Measurements from ENCODE around the gene CXorf65. TPM values are rescaled to one million over a fixed set of nuclear protein-coding genes. Genes with fewer than 3 reads are reported as not detected.

The CXorf65 gene
- total and polyA plus RNA-seq, 8 donors = 0.43 TPM; not detected in 7

DNA sequence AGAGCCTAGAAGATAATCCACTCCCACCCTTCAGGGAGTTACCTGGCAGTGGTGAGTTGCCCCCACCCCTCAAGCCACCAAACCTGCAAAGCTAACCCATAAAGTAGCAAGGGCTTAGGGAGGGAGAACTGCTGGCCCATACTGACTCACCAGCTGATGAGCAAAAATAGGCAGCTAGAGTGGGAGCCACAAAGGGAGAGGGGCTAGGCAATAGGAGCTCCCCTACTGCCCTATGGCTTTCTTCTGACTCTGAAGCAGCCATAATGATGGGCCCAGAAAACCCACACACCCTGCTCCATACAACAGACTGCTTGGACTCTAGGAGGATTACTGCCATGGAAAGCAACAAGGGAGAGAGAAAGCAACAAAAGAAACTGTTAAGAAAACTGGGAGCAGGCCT is 46.4 kb downstream of the CXorf65 start:
- DNase-seq = no peak
- no peaks in the 10 kb centered on the region for H3K27me3 ChIP-seq
- H3K36me3 ChIP-seq = peaks cover 4 to 52% (median 40%) of the 10 kb centered on the region in 4 donors
- peaks cover 0 to 13% (median 0%) of the 10 kb centered on the region in 4 donors for H3K4me1 ChIP-seq
- intact Hi-C loops (cut with DNase I; ENCODE audit: low total_unique reads) = no loop called here
- no peaks in the 10 kb centered on the region for H3K9me3 ChIP-seq
- no peak overlapping the region for H3K27ac ChIP-seq
- no peak overlapping the region for H3K4me3 ChIP-seq
- TF ChIP-seq POLR2A (IDR thresholded peaks at IDR 0.05) = no peak
- TF ChIP-seq POLR2AphosphoS5 (IDR thresholded peaks at IDR 0.05) = no peak
- TF ChIP-seq EP300 (IDR thresholded peaks at IDR 0.05) = no peak
- TF ChIP-seq, protein P1, sequence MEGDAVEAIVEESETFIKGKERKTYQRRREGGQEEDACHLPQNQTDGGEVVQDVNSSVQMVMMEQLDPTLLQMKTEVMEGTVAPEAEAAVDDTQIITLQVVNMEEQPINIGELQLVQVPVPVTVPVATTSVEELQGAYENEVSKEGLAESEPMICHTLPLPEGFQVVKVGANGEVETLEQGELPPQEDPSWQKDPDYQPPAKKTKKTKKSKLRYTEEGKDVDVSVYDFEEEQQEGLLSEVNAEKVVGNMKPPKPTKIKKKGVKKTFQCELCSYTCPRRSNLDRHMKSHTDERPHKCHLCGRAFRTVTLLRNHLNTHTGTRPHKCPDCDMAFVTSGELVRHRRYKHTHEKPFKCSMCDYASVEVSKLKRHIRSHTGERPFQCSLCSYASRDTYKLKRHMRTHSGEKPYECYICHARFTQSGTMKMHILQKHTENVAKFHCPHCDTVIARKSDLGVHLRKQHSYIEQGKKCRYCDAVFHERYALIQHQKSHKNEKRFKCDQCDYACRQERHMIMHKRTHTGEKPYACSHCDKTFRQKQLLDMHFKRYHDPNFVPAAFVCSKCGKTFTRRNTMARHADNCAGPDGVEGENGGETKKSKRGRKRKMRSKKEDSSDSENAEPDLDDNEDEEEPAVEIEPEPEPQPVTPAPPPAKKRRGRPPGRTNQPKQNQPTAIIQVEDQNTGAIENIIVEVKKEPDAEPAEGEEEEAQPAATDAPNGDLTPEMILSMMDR (IDR thresholded peaks at IDR 0.05) = no peak

DNA sequence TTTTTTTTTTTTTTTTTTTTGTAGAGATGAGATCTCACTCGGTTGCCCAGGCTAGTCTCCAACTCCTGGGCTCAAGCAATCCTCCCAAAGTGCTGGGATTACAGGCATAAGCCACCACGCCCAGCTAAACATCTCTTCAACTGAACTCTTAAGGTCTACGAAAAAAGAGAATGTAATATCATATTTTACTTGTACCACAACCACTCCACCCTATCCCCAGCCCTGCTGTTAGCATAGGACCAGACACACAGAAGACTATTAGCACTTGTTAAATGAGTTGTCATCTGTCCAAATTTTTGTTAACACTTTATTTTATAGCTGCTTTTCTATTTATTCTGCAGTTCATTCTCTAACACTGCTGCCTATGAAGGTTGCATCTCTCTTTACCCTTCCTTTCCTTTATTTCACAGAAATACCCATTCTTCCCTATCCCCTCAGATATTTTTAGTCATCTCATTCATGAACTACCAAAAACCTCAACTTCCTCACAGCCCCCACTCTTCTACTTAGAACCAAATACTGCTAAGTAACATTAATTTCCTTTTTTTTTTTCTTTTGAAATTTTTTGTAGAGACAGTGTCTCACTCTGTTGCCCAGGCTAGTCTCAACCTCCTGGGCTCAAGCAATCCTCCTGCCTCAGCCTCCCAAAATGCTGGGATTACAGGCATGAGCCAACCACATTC is 48.6 kb downstream of the CXorf65 start:
- TF ChIP-seq EP300 (IDR thresholded peaks at IDR 0.05) = no peak
- TF ChIP-seq POLR2A (IDR thresholded peaks at IDR 0.05) = no peak
- no peak for TF ChIP-seq POLR2AphosphoS5 (IDR thresholded peaks at IDR 0.05)
- Histone ChIP-seq H3K4me3 (no peak overlapping the region), H3K36me3 (peaks cover 4 to 52% (median 40%) of the 10 kb centered on the region in 4 donors), H3K27me3 (no peaks in the 10 kb centered on the region), H3K9me3 (no peaks in the 10 kb centered on the region), H3K4me1 (peaks cover 0 to 13% (median 0%) of the 10 kb centered on the region in 4 donors), H3K27ac (no peak overlapping the region)
- intact Hi-C loops (cut with DNase I; ENCODE audit: low total_unique reads) = no loop called here
- DNase-seq = no peak
- 58 to 87% (median 73%) methylated on average over 2 to 3 of the region's 3 CpGs for WGBS, 5 donors

DNA sequence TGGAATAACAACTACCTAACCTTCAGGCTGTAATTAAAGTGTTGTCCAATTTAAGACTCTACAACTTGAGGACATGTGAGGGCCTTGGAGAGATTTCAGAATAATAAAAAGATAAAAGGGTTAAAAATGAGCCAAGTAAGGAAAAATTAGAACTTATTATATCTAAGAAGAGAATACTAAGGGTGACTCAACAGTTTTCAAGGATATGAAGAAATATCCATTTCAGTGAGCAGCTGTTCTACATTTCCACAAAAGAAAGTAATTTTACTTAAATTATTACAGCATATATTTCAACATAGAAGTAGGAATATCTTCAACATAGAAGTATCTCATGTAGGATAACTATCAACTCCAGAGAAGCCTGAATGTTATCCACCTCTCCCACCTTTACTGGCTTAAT is 49.7 kb downstream of the CXorf65 start:
- TF ChIP-seq POLR2A (IDR thresholded peaks at IDR 0.05) (no peak), POLR2AphosphoS5 (IDR thresholded peaks at IDR 0.05) (no peak), EP300 (IDR thresholded peaks at IDR 0.05) (no peak)
- TF ChIP-seq, protein P1 (IDR thresholded peaks at IDR 0.05) = no peak
- peaks cover 0 to 13% (median 0%) of the 10 kb centered on the region in 4 donors for H3K4me1 ChIP-seq
- no peaks in the 10 kb centered on the region for H3K9me3 ChIP-seq

More for the DNA sequence above, 49.7 kb downstream of the CXorf65 start:
- H3K36me3 ChIP-seq = peaks cover 4 to 42% (median 31%) of the 10 kb centered on the region in 4 donors
- DNase-seq = no peak
- intact Hi-C loops (cut with DNase I; ENCODE audit: low total_unique reads) = no loop called here
- no peaks in the 10 kb centered on the region for H3K27me3 ChIP-seq
- H3K27ac ChIP-seq = no peak overlapping the region
- no peak overlapping the region for H3K4me3 ChIP-seq

Small RNA genes within 50 kb of the gene (small RNA-seq; reads per million reads assigned to genes)
- gene CXorf65 = 0 reads per million in 4 donors

Other genes starting within 250 kb of the CXorf65 start
- gene TEX11, start 198.0 kb downstream of the CXorf65 start, total RNA-seq = not detected
- gene TEX11, start 198.0 kb downstream of the CXorf65 start, polyA plus RNA-seq = 1 to 10 TPM in 2 of 3 donors, under 1 TPM in 1; 0.18 to 4.6 (median 1.6) TPM
- gene SLC7A3, start 175.6 kb downstream of the CXorf65 start, total RNA-seq = under 1 TPM in 1 of 5 donors, not detected in 4; 0.37 TPM
- gene SLC7A3, start 175.6 kb downstream of the CXorf65 start, polyA plus RNA-seq = under 1 TPM in 1 of 3 donors, not detected in 2; 0.55 TPM
- gene SNX12, start 38.4 kb downstream of the CXorf65 start, total RNA-seq = 10 to 100 TPM; 16.5 to 51.0 (median 47.3) TPM
- gene SNX12, start 38.4 kb downstream of the CXorf65 start, polyA plus RNA-seq = 10 to 100 TPM; 30.9 to 48.3 (median 47.2) TPM
- gene FOXO4, start 10.9 kb downstream of the CXorf65 start, total RNA-seq = 10 to 100 TPM in 1 of 5 donors, 1 to 10 TPM in 4; 3.1 to 31.4 (median 8.1) TPM
- gene FOXO4, start 10.9 kb downstream of the CXorf65 start, polyA plus RNA-seq = 10 to 100 TPM in 2 of 3 donors, 1 to 10 TPM in 1; 6.4 to 15.7 (median 12.1) TPM
- 10 to 100 TPM in 2 of 5 donors, 1 to 10 TPM in 2, under 1 TPM in 1; 0.89 to 11.2 (median 8.2) TPM for gene IL2RG, start 4.8 kb upstream of the CXorf65 start, total RNA-seq
- gene IL2RG, start 4.8 kb upstream of the CXorf65 start, polyA plus RNA-seq = 10 to 100 TPM in 1 of 3 donors, 1 to 10 TPM in 2; 6.7 to 10.4 (median 9.9) TPM
- gene MED12, start 11.9 kb upstream of the CXorf65 start, total RNA-seq = 10 to 100 TPM; 20.7 to 53.3 (median 36.2) TPM
- gene MED12, start 11.9 kb upstream of the CXorf65 start, polyA plus RNA-seq = 1 to 10 TPM; 6.2 to 9.5 (median 8.2) TPM
- 10 to 100 TPM in 1 of 5 donors, 1 to 10 TPM in 1, under 1 TPM in 1, not detected in 2; 0.92 to 10.7 (median 1.0) TPM for gene NLGN3, start 38.1 kb upstream of the CXorf65 start, total RNA-seq
- gene NLGN3, start 38.1 kb upstream of the CXorf65 start, polyA plus RNA-seq = under 1 TPM; 0.12 to 0.50 (median 0.31) TPM
- 10 to 100 TPM in 1 of 5 donors, 1 to 10 TPM in 2, not detected in 2; 6.6 to 39.7 (median 8.1) TPM for gene GJB1, start 116.5 kb upstream of the CXorf65 start, total RNA-seq
- 10 to 100 TPM in 1 of 3 donors, 1 to 10 TPM in 2; 6.6 to 18.4 (median 7.3) TPM for gene GJB1, start 116.5 kb upstream of the CXorf65 start, polyA plus RNA-seq
- 10 to 100 TPM in 4 of 5 donors, 1 to 10 TPM in 1; 4.9 to 53.6 (median 15.2) TPM for gene ZMYM3, start 147.4 kb upstream of the CXorf65 start, total RNA-seq
- 1 to 10 TPM; 2.9 to 7.4 (median 4.2) TPM for gene ZMYM3, start 147.4 kb upstream of the CXorf65 start, polyA plus RNA-seq
- gene NONO, start 176.9 kb upstream of the CXorf65 start, total RNA-seq = 100 to 1,000 TPM; 123 to 332 (median 252) TPM
- 100 to 1,000 TPM; 104 to 139 (median 111) TPM for gene NONO, start 176.9 kb upstream of the CXorf65 start, polyA plus RNA-seq
- 100 to 1,000 TPM in 1 of 5 donors, 10 to 100 TPM in 1, 1 to 10 TPM in 1, not detected in 2; 8.8 to 126 (median 14.3) TPM for gene ITGB1BP2, start 195.0 kb upstream of the CXorf65 start, total RNA-seq
- 1 to 10 TPM; 1.3 to 3.7 (median 2.0) TPM for gene ITGB1BP2, start 195.0 kb upstream of the CXorf65 start, polyA plus RNA-seq

Data from stomach (tissue), 9 donors.